Islet precursor cell (in vitro differentiated cells): Measurements from ENCODE around the gene NMNAT3.
"Not testable (repeated sequence)": the region's sequence is repeated elsewhere in the genome, so short reads cannot be mapped to it uniquely, and the experiment has no call there.

Experiments used
- DNase-seq: peaks from one replicate; pipeline ENCODE4 v3.0.0-alpha.2; 2018

Gene NMNAT3

GRCh38 chr3:139633511-139633910 lies 44.3 kb downstream of the NMNAT3 start:
- no peak for DNase-seq

- DNase-seq = no peak
These were observed 47.2 kb downstream of the NMNAT3 start for GRCh38 chr3:139630542-139630941.

- DNase-seq = peak; percentile 73
These were observed 48.7 kb downstream of the NMNAT3 start for GRCh38 chr3:139629033-139629432.

- DNase-seq = no peak
These were observed 50.0 kb downstream of the NMNAT3 start for GRCh38 chr3:139627759-139628158.

- no peak for DNase-seq
These were observed 57.3 kb downstream of the NMNAT3 start for GRCh38 chr3:139620438-139620837.

- no peak for DNase-seq
These were observed 58.3 kb downstream of the NMNAT3 start for GRCh38 chr3:139619484-139619883.

- DNase-seq = no peak
These were observed 60.0 kb downstream of the NMNAT3 start for GRCh38 chr3:139617672-139618268.

- no peak for DNase-seq
These were observed 66.2 kb downstream of the NMNAT3 start for GRCh38 chr3:139611528-139611927.

GRCh38 chr3:139610886-139611285 lies 66.9 kb downstream of the NMNAT3 start:
- DNase-seq = no peak

GRCh38 chr3:139608924-139609323 lies 68.8 kb downstream of the NMNAT3 start:
- DNase-seq = no peak

- DNase-seq = no peak
These were observed 69.7 kb downstream of the NMNAT3 start for GRCh38 chr3:139608108-139608380.

GRCh38 chr3:139607257-139608107 lies 70.3 kb downstream of the NMNAT3 start:
- no peak for DNase-seq

- DNase-seq = no peak
These were observed 75.8 kb downstream of the NMNAT3 start for GRCh38 chr3:139602003-139602402.

GRCh38 chr3:139601191-139601961 lies 76.4 kb downstream of the NMNAT3 start:
- DNase-seq = no peak

- DNase-seq = no peak
These were observed 79.8 kb downstream of the NMNAT3 start for GRCh38 chr3:139597947-139598346.

GRCh38 chr3:139591186-139591585 lies 86.6 kb downstream of the NMNAT3 start:
- not testable (repeated sequence) for DNase-seq

- peak; percentile 80 for DNase-seq
These were observed 89.3 kb downstream of the NMNAT3 start for GRCh38 chr3:139588450-139588849.

GRCh38 chr3:139587797-139588196 lies 90.0 kb downstream of the NMNAT3 start:
- no peak for DNase-seq

- no peak for DNase-seq
These were observed 91.3 kb downstream of the NMNAT3 start for GRCh38 chr3:139586420-139587017.

GRCh38 chr3:139585820-139586219 lies 92.0 kb downstream of the NMNAT3 start:
- no peak for DNase-seq

GRCh38 chr3:139583651-139584050 lies 94.1 kb downstream of the NMNAT3 start:
- not testable (repeated sequence) for DNase-seq

GRCh38 chr3:139578783-139579182 lies 99.0 kb downstream of the NMNAT3 start:
- DNase-seq = no peak

GRCh38 chr3:139577909-139578308 lies 99.9 kb downstream of the NMNAT3 start:
- DNase-seq = peak; percentile 61

GRCh38 chr3:139577346-139577745 lies 100.4 kb downstream of the NMNAT3 start:
- no peak for DNase-seq
